ENCODE results near the gene SH3TC2.

SH3TC2 gene

DNA sequence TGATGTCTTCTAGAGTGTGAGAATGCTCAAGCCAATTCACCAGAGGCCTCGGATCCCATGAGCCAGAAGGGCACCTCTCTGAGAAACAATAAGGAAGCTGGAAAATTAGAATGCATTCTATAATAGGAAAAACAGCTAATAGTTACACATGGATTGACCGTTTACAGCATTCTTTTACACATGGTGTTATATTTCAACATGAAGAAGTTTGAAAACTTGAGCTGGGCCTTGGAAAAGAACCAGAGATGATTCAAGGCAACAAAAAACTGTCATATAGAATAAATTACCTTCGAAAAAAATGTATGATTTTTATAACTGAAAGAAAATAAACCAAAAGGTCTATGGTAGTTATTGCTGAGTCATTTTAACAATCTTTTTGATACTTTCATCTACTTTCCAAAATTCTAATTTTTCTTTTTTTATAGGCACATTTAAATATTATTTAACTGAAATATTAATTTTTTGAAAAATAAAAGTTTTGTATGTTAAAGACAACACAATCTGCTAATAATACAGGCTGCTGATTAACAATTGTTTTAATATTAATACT lies 6.2 kb downstream of the SH3TC2 start:
- DNase-seq = no peak

DNA sequence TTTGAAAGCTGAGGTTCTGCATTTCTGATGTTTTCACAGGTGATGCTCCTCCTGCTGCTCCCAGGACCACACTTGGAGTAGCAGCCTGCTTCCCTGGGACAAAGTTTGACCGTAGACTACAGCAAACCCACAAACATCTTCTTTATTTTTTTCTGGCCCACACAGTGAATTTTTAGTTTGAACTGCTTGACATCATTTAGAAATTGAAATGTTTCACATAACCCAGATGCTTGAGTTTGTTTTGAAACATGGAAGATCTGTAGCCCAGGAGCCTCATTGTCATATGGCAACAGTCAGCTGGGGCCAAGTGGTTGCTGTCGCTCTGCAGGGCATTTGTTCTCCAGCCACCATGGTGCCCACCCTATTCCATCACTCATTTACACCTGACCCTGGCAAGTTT lies 8.4 kb downstream of the SH3TC2 start:
- DNase-seq = no peak

DNA sequence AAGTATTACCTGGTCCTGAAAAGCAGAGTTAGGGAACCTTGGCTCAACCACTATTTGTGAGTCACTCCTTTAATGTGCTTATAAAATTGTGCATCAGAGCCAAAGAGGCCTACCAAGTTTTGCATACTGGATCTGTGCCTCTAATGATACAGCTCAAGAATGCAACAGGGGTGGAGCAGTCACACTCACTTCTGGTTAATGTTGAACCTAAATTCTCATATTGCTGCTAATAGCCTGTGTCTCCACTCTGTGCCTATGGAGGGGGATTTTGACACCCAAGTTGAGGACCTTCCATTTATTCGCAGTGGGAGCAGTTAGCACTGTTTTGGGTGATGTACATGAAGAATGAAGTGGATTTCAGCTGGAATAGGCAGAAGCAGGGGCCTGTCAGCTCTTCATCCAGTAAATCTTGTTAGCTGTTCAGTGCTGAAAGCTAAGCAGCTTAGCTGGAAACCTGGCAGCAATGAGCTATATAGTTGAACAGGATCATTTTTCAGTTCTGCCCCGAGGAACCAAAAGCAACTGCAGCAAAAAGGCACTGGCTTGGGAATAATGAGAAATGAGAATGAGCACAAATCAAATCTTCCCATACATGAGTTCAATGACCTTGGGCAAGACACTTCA lies 9.7 kb downstream of the SH3TC2 start:
- no peak for DNase-seq

- no peak for DNase-seq
Measured at GRCh38 chr5:149049371-149049781, 13.5 kb downstream of the SH3TC2 start.

GRCh38 chr5:149048811-149049210 lies 14.1 kb downstream of the SH3TC2 start:
- no peak for DNase-seq

DNA sequence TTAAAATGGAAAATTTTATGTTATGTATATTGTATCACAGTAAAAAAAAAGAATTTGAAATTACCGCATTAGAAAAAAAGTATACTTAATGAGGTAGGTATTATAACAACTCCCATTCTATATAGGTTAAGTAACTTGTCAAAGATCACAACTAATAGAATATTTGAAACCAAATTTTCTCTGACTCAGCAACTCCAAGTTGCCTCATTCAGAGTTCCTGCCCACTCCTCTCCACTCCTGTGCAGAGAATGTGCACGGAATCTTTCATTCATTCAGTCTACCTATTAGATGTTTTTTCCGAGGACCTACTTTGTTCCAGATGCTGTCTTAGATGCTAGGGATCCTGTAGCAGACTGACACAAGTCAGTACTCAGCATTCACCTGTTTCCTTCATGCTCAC lies 15.4 kb downstream of the SH3TC2 start:
- no peak for DNase-seq

DNA sequence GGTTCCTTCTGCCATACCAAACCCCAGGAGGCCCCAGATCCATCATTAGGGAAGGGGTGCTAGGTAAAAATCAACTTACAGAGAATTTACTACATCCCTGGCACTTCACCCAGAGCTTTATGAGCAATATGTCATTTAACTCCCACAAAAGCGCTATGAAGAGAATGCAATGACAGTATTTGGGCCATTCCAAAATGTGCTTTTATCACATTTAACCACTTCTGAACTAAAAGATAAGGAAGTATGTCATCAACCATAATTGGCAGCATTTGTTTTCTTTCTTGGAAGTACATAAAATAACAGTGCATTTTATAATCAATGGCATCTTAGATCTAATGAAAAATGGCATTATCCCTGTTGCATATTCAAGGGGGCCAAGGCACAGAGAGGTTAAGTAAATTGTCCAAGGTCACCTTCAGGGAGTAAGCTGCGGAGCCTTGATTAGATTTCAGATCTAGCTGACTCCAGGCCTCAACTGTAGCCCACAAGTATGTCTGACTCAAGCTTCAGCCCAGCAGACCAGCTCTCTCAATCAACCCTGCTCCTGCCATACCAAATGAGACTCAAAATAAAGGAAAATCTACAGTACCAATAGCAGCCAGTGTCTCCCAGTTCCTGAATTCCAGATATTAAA lies 16.5 kb downstream of the SH3TC2 start:
- DNase-seq = no peak

GRCh38 chr5:149045089-149045460 lies 17.8 kb downstream of the SH3TC2 start:
- DNase-seq = no peak

DNA sequence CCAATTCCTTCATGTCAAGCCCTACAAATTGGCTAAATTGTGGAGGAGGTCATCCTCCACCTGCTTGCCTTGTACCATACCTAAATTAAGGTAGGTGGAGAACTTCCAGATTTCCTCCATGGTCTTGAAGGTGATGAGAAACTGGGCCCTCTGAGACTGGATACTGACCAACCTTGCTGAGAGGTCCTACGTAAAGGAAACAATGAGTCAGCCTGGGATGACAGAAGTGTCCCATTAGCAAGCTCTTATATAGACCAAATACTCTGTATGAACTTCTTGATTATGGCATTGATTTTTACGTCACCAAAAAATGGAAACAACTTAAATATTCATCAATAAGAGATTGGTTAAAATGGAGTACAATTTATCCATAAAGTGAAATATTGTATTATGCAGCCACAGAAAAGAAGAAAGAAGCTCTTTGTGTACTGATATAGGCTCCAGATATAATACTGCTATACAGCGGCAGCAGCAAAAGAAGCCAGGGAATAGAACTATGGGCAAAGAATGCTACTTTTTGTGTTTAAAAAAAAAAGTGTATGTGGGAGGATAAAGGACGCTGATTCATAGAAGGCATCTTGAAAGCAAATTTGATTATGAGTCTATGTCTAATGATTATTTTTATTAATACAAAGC lies 18.3 kb downstream of the SH3TC2 start:
- no peak for DNase-seq

DNA sequence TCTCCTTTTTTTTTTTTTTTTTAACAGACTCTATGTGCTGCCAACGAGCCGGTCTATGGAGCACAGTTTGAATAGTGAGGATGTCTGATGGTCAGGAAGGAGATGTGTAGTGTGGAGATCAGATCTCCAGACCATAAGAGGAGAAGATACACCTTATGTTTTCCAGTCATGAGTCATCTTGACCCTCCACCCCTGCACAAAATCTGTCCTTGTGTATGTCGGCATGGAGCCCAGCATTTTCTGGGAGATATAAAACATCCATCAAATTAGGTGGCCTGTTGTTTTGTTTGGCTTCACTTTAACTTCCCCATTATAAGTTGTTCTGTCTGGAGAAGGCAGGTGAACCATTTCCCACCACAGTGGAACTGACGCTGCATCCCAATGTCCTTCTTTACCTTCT lies 19.2 kb downstream of the SH3TC2 start:
- DNase-seq = no peak

DNA sequence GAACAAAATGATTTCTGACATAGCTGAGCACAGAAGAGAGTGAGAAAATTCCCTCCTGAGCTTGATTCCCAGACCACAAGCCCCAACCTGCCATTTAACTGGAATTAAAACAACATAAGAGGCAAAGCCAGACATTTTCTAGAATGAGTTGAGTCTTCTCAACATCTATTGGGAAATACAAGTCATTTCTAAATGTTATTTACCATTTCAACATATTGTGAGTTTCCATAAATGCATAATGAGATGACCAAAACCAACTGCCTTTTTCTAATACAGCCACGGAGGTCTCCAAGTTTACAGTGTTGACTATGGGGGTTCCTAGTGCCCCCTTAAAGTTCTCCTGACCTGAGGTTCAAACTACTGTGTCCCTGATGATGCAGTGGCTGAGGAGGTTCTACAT lies 20.0 kb downstream of the SH3TC2 start:
- DNase-seq = no peak

DNA sequence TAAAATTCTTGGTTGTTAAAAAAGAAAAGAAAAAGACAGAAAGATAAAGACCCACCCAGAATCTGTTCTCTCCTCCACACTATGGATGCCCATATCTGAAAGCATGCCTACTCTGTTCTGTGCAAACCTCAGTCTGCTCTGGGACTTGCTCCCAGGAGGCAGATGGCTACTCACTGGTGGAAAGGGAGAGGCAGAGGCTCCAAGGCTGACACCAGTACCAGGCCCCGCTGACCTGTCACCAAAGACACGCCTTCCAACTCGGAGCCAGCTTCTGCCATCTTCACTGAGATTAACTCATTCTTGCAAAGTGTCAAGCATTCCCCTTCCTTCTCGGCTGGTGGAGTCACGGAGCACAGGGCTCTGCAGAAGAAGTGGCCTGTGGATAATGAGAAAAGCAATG lies 21.6 kb downstream of the SH3TC2 start:
- DNase-seq = no peak

- no peak for DNase-seq
Measured at GRCh38 chr5:149040421-149040820, 22.4 kb downstream of the SH3TC2 start.

GRCh38 chr5:149039506-149039905 lies 23.4 kb downstream of the SH3TC2 start:
- DNase-seq = no peak

- no peak for DNase-seq
Measured at GRCh38 chr5:149038336-149039080, 24.4 kb downstream of the SH3TC2 start.

DNA sequence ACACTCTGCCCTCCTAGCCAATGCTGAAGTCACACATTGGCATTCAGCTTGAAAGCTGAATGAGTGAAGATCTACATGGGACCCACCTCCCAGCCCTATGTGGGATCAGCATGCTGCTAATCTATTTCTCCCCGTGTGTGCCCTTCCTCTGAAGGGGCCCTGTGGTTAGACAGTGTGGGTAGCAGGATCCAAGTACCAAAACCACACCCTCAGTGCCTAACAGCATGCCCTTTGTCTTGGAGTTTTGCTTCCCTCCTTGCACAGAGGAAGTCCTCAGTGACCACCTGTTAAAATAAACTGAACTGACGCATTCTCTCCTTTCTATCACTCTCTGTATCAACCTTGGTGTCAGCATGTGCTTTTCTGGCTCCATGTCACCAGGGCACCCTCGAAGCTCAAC lies 25.0 kb downstream of the SH3TC2 start:
- no peak for DNase-seq

DNA sequence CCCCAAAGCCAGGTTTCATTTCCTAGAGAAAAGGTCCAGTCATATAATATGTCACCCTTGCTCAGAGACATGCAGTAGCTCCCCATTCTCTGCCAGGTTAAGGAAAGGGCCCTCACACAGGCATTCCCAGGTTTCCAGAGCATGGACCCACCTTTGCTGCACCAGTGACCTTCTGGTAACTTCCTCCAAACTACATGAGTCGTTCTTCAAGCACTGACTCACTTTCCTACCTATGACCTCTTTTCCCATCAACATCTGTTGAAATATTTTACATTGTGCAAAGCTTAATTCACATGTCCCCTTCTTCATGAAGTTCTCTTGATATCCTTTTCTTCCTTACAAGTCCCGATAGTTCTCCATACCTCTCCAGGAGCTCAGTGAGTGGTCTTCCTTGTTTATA lies 25.9 kb downstream of the SH3TC2 start:
- no peak for DNase-seq

DNA sequence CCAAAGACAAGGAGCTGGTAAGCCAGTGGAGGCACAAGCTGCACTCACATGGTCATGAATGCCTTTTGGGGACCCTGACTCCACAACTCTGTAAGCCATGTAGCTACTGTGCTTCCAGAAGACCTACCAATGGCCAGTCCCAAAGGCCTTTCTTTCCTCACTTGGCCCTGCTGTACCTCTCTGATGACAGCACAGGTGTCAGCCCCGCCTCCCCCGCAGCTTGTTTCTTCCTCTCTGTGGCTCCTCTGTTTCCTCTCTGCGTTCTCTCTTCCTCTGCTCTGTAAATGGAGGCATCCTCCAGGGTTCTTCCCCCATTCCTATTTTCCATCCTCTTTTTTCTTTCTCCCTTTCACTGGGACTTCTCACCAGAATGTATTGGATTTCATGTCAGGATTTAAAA lies 26.7 kb downstream of the SH3TC2 start:
- DNase-seq = no peak

GRCh38 chr5:149035372-149035790 lies 27.5 kb downstream of the SH3TC2 start:
- DNase-seq = peak; percentile 9

GRCh38 chr5:149030838-149031397 lies 31.9 kb downstream of the SH3TC2 start:
- DNase-seq = no peak

- no peak for DNase-seq
Measured at GRCh38 chr5:149030392-149030791, 32.5 kb downstream of the SH3TC2 start.

GRCh38 chr5:149028984-149029383 lies 33.9 kb downstream of the SH3TC2 start:
- DNase-seq = no peak

- DNase-seq = no peak
Measured at GRCh38 chr5:149028161-149028560, 34.7 kb downstream of the SH3TC2 start.

All from NCI-H2171 treated with DMSO at 0.1 percent for 48 hours (cell line).